ENCODE measurements around the gene TTLL3. TPM values are rescaled to one million over a fixed set of nuclear protein-coding genes. Genes with fewer than 3 reads are reported as not detected.

The TTLL3 gene
- total RNA-seq, 2 donors from 2014 or later: 40.7 to 69.0 TPM

DNA sequence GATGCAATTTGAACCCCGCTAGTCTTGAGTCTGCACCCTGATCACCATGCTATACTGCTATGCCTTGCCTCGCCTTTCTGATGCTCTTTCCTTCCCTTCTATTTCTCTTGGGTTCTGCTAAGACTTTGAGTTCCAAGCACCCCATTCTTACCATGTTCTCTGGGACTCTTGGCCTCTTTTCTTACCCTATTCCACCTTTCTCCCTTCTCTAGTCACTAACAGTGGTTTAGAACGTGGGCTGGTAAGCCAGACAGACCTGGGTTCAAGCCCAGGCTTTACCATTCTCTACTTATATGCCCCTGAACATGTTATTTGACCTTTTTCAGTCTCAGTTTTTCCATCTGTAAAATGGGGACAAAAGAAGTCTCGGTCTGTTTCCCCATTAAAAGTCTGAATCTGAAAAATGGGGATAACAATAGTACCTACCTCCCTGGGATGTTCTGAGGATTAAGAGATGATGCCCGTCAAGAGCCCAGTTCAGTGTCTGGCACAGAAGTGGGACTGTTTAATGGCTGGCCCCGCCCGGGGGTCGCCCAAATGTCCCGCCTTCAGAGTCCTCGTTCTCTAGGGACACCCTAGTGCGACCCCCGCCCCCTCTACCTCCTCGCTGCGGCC, 18.2 kb upstream of the TTLL3 start:
- Histone ChIP-seq H3K27me3 (replicated peaks; ENCODE audit: insufficient read depth) (no peaks in the 10 kb centered on the region), H3K27ac (peak overlapping the region; percentile 95 to 96), H3K4me3 (peak overlapping the region; percentile 92 to 97), H3K4me1 (replicated peaks) (no peaks in the 10 kb centered on the region), H3K36me3 (peaks cover 8% of the 10 kb centered on the region in 2 donors), H3K9me3 (no peaks in the 10 kb centered on the region)
- no peak for DNase-seq (ENCODE audit: low spot score)
- intact Hi-C loops (cut with DNase I): loop anchor here (1.0 kb wide), 1 partner anchor 43 kb away; the partner anchor contains the start of gene OGG1
- 14% methylated on average over 14 of the region's 14 CpGs for WGBS
- TF ChIP-seq CTCF (IDR thresholded peaks at IDR 0.05) (no peak), POLR2A (IDR thresholded peaks at IDR 0.05) (no peak), POLR2AphosphoS5 (IDR thresholded peaks at IDR 0.05) (no peak)

GRCh38 chr3:9792405-9793160, 17.5 kb upstream of the TTLL3 start, which contains the start of the genes ARPC4 and TADA3:
Gene ARPC4 (plus strand): TSS chr3:9793082. CDS start chr3:9793122, 40 bp downstream.
Gene TADA3 (minus strand): TSS chr3:9792473. CDS start chr3:9791466, 1,007 bp downstream.
- Histone ChIP-seq H3K4me3 (peak within 1 kb of the TSS; percentile 92 to 97), H3K4me1 (replicated peaks) (no peaks in the 10 kb centered on the region), H3K27ac (peak within 1 kb of the TSS; percentile 95 to 96), H3K36me3 (peaks cover 8% of the 10 kb centered on the region in 2 donors), H3K27me3 (replicated peaks; ENCODE audit: insufficient read depth) (no peaks in the 10 kb centered on the region), H3K9me3 (no peaks in the 10 kb centered on the region)
- peak; percentile 93 for DNase-seq (ENCODE audit: low spot score)
- WGBS: under 1% methylated on average over 56 of the region's 65 CpGs
- TF ChIP-seq POLR2AphosphoS5 (IDR thresholded peaks at IDR 0.05) (peak; percentile 84), POLR2A (IDR thresholded peaks at IDR 0.05) (peak; percentile 38), CTCF (IDR thresholded peaks at IDR 0.05) (peak in 2 of 4 experiments; percentile 45 to 48)
- intact Hi-C loops (cut with DNase I): loop anchor here (1.0 kb wide), 1 partner anchor 43 kb away; the partner anchor contains the start of gene OGG1

DNA sequence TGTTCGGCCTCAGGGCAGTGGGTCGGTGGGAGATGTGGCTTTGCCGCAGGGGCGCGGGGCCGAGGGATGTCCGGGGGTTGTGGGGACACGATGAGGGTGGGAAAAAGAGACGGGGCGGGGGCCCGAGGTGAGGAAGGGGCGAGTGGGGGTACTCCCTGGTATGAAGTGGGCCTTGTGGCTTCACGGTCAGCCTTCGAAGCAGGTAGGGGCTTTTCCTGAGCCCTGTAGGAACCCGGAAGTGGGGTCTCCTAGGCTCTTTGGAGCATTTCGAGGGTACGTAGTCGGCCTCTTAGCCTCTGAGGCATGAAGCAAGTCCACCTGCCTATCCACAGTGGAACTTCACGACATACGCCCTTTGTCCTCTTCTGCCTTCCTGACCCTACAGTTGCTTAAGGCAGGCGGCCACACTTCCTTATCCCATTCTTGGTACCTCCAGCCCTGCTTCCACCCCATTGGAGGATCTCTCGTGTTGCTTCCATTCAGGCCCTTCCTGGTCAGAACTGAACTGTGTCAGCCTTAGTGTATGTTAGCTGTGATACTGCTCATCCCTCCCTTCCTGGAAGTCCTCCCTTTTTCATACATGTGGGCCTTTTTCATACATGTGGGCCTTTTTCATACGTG, 16.8 kb upstream of the TTLL3 start:
- H3K4me3 ChIP-seq: peak overlapping the region; percentile 92 to 97
- intact Hi-C loops (cut with DNase I): no loop called here
- H3K27ac ChIP-seq: peak overlapping the region; percentile 95 to 96
- no peak for DNase-seq (ENCODE audit: low spot score)
- WGBS: 1% methylated on average over 22 of the region's 23 CpGs
- no peaks in the 10 kb centered on the region for H3K9me3 ChIP-seq
- TF ChIP-seq POLR2A (IDR thresholded peaks at IDR 0.05): peak; percentile 49
- no peak for TF ChIP-seq POLR2AphosphoS5 (IDR thresholded peaks at IDR 0.05)
- peak in 2 of 4 experiments; percentile 3 to 4 for TF ChIP-seq CTCF (IDR thresholded peaks at IDR 0.05)
- no peaks in the 10 kb centered on the region for H3K27me3 ChIP-seq (replicated peaks; ENCODE audit: insufficient read depth)
- peaks cover 8% of the 10 kb centered on the region in 2 donors for H3K36me3 ChIP-seq
- no peaks in the 10 kb centered on the region for H3K4me1 ChIP-seq (replicated peaks)

DNA sequence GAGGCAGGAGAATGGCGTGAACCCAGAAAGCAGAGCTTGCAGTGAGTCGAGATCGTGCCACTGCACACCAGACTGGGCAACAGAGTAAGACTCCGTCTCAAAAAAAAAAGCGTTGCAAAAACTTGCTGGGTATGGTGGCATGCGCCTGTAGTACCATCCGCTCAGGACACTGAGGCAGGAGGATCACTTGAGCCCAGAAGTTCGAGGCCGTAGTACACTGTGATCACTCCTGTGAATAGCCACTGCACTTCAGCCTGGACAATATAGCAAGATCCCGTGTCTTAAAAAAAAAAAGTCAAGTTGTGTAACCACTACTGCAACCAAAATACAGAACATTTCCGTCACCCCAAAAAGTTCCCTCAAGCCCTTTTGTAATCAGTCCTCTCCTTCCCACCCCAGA, 15.7 kb upstream of the TTLL3 start:
- no peak overlapping the region for H3K27ac ChIP-seq
- no peak for DNase-seq (ENCODE audit: low spot score)
- no peak overlapping the region for H3K4me3 ChIP-seq
- H3K27me3 ChIP-seq (replicated peaks; ENCODE audit: insufficient read depth): no peaks in the 10 kb centered on the region
- peaks cover 2 to 5% of the 10 kb centered on the region in 2 donors for H3K36me3 ChIP-seq
- intact Hi-C loops (cut with DNase I): no loop called here
- no peaks in the 10 kb centered on the region for H3K4me1 ChIP-seq (replicated peaks)
- H3K9me3 ChIP-seq: no peaks in the 10 kb centered on the region
- WGBS: 97% methylated on average over 11 of the region's 11 CpGs
- no peak for TF ChIP-seq POLR2A (IDR thresholded peaks at IDR 0.05)
- no peak for TF ChIP-seq CTCF (IDR thresholded peaks at IDR 0.05)
- TF ChIP-seq POLR2AphosphoS5 (IDR thresholded peaks at IDR 0.05): no peak
